ENCODE results near the gene C1orf21.

Gene C1orf21

DNA sequence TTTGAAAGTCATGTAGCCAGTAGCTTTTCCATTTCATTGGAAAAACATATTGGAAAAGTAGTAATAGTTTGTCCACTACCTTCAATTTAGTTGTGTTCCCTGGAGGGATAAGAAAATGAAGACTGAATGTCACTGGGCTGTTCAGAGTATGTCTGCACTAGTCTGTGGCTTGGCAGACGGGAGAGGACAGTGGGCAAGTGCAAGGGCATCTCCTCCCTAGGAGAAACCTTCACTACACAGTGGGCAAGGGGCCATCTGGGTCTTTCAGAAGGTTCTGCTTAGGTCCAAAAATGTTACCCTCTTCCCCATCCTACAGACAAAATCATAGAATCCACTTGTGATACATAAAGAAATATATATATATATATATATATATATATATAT, 118.1 kb downstream of the C1orf21 start:
- no peak for FAIRE-seq
- TF ChIP-seq POLR2A (IDR thresholded peaks at IDR 0.05; ENCODE audit: low read depth, low read length) = no peak
- no peak for DNase-seq (ENCODE audit: insufficient read length, low spot score)

DNA sequence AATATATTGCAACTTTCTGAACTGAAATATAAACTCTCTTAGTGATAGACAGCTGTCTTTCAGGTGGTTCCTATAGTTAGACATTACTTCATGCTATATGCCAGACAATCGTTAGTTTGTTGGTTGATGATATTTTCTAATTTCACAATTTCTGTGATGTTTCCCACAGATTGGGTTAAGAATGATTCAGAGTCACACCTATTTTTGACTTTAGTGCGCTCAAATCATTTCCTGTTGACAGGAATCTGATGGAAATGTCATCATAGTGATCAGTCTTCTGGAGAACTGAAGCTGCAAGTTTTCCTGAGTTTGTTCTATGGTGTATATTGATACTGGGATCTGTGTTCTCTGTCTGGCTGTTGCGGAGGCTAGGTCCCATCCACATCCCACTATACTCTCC, 119.7 kb downstream of the C1orf21 start:
- no peak for TF ChIP-seq POLR2A (IDR thresholded peaks at IDR 0.05; ENCODE audit: low read depth, low read length)
- peak; percentile 55 for FAIRE-seq
- no peak for DNase-seq (ENCODE audit: insufficient read length, low spot score)

- FAIRE-seq = no peak
- TF ChIP-seq POLR2A (IDR thresholded peaks at IDR 0.05; ENCODE audit: low read depth, low read length) = no peak
- no peak for DNase-seq (ENCODE audit: insufficient read length, low spot score)
Observed at GRCh38 chr1:184507165-184507564, 120.3 kb downstream of the C1orf21 start.

- FAIRE-seq = no peak
- no peak for DNase-seq (ENCODE audit: insufficient read length, low spot score)
- no peak for TF ChIP-seq POLR2A (IDR thresholded peaks at IDR 0.05; ENCODE audit: low read depth, low read length)
Observed at GRCh38 chr1:184507604-184508280, 120.9 kb downstream of the C1orf21 start.

- TF ChIP-seq POLR2A (IDR thresholded peaks at IDR 0.05; ENCODE audit: low read depth, low read length) = no peak
- DNase-seq (ENCODE audit: insufficient read length, low spot score) = no peak
- no peak for FAIRE-seq
Observed at GRCh38 chr1:184509105-184509504, 122.3 kb downstream of the C1orf21 start.

DNA sequence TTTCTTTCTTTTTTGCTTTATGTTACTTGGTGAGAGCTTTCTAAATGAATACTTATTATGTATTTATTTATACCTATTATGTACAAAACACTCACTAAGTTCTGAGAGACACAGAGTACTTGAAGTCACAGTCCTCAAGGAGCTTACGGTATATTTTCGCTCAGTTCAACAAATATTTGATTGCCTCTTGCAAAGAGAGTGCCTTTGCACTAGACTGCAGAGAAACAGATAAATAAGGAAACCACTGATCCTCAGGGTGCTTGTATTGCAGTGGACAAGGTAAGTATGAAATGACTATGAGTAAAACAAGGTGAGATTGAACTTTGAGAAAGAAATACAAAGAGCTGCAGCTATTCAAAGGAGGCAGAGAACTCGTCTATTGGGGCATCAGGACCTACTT, 123.3 kb downstream of the C1orf21 start:
- FAIRE-seq = no peak
- TF ChIP-seq POLR2A (IDR thresholded peaks at IDR 0.05; ENCODE audit: low read depth, low read length) = no peak
- DNase-seq (ENCODE audit: insufficient read length, low spot score) = no peak

DNA sequence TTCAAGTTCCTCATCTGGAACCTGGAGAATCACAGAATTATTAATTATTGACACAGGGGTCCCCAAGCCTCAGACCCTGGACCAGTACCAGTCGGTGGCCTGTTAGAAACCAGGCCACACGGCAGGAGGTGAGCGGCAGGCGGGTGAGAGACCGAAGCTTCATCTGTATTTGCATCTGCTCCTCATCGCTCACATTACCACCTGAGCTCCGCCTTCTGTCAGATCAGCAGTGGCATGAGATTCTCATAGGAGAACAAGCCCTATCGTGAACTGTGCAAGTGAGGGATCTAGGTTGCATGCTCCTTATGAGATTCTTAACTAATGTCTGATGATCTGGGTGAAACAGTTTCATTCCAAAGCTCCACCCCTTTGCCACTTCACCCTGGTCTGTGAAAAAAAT, 125.9 kb downstream of the C1orf21 start:
- FAIRE-seq = no peak
- DNase-seq (ENCODE audit: insufficient read length, low spot score) = no peak
- TF ChIP-seq POLR2A (IDR thresholded peaks at IDR 0.05; ENCODE audit: low read depth, low read length) = no peak

GRCh38 chr1:184513421-184513820, 126.6 kb downstream of the C1orf21 start:
- TF ChIP-seq POLR2A (IDR thresholded peaks at IDR 0.05; ENCODE audit: low read depth, low read length) = no peak
- FAIRE-seq (no peak), DNase-seq (ENCODE audit: insufficient read length, low spot score) (no peak)

DNA sequence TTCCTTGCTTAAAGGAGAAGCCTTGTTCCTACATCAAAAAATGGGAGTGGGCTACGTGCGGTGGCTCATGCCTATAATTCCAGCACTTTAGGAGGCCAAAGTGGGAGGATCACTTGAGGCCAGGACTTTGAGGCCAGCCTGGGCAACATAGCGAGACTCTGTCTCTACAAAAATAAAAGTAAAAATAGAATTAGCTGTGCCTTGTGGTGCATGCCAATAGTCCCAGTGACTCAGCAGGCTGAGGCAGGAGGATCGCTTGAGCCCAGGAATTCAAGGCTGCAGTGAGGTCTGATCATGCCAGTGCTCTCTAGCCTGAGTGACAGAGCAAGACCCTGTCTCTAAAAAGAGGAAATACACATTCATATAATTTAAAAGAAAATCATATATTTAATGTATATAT, 127.1 kb downstream of the C1orf21 start:
- TF ChIP-seq POLR2A (IDR thresholded peaks at IDR 0.05; ENCODE audit: low read depth, low read length) = no peak
- FAIRE-seq (no peak), DNase-seq (ENCODE audit: insufficient read length, low spot score) (no peak)

- FAIRE-seq (peak; percentile 55), DNase-seq (ENCODE audit: insufficient read length, low spot score) (no peak)
- no peak for TF ChIP-seq POLR2A (IDR thresholded peaks at IDR 0.05; ENCODE audit: low read depth, low read length)
Observed at GRCh38 chr1:184514447-184514846, 127.6 kb downstream of the C1orf21 start.

- FAIRE-seq (no peak), DNase-seq (ENCODE audit: insufficient read length, low spot score) (no peak)
- no peak for TF ChIP-seq POLR2A (IDR thresholded peaks at IDR 0.05; ENCODE audit: low read depth, low read length)
Observed at GRCh38 chr1:184517130-184517529, 130.3 kb downstream of the C1orf21 start.

- DNase-seq (ENCODE audit: insufficient read length, low spot score) (no peak), FAIRE-seq (no peak)
- TF ChIP-seq POLR2A (IDR thresholded peaks at IDR 0.05; ENCODE audit: low read depth, low read length) = no peak
Observed at GRCh38 chr1:184518736-184519357, 132.0 kb downstream of the C1orf21 start.

DNA sequence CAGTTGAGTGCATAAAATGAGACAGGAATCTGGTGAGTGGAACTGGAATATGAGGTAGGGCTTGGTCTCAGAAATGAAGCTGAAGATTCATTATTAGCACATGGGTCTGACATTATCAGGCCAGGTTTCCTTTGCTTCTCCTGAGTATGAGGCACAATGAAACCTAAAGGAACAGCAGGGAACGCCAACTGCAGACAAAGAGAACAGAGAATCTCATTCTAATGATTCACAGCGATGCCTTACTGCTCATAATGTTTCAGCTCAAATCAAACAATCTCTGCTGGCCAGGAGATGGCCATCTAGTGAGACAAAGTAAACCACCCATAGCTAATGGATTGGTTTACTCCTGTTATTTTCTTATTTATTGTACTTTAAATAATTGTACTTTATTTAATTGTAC, 133.5 kb downstream of the C1orf21 start:
- DNase-seq (ENCODE audit: insufficient read length, low spot score) (no peak), FAIRE-seq (no peak)
- TF ChIP-seq POLR2A (IDR thresholded peaks at IDR 0.05; ENCODE audit: low read depth, low read length) = no peak

DNA sequence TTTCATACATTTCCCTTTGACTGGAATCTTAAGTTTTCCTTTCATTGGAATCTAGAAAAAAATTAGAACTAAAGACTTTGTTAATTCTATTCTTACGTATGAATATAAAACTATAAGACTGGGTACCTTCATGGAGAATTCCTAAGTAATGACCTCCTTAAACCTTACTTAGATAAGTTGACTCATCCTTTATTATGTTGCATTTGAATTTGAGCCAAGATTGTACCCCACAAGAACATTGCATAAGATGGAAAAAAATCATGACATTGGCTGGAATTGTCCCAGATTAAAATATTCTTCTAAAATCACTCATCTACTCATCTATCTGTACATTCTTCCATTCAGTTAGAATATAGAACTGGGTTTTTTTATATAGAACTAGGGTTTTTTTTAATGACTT, 137.4 kb downstream of the C1orf21 start:
- DNase-seq (ENCODE audit: insufficient read length, low spot score) = no peak
- TF ChIP-seq POLR2A (IDR thresholded peaks at IDR 0.05; ENCODE audit: low read depth, low read length) = no peak
- no peak for FAIRE-seq

GRCh38 chr1:184527402-184527801, 140.6 kb downstream of the C1orf21 start:
- FAIRE-seq (no peak), DNase-seq (ENCODE audit: insufficient read length, low spot score) (no peak)
- TF ChIP-seq POLR2A (IDR thresholded peaks at IDR 0.05; ENCODE audit: low read depth, low read length) = no peak
